NCI-H1092 treated with DMSO at 0.1 percent for 48 hours (cell line): Measurements from ENCODE around the gene LRRC7.
A peak's percentile ranks its signal among the peaks of the same experiment; 100 is the strongest.

ENCODE experiments used
- DNase-seq: peaks from one replicate; lab custom pipeline; 2025; lab: John Stamatoyannopoulos, UW

LRRC7 gene

GRCh38 chr1:69776555-69776954 lies 208.8 kb downstream of the LRRC7 start:
- no peak for DNase-seq

- peak; percentile 3 for DNase-seq
Measured at GRCh38 chr1:69777423-69777822, 209.7 kb downstream of the LRRC7 start.

GRCh38 chr1:69777971-69778370 lies 210.2 kb downstream of the LRRC7 start:
- no peak for DNase-seq

- DNase-seq, result no peak
Measured at GRCh38 chr1:69787151-69787550, 219.4 kb downstream of the LRRC7 start.

- DNase-seq, result no peak
Measured at GRCh38 chr1:69791311-69791710, 223.6 kb downstream of the LRRC7 start.

- DNase-seq, result no peak
Measured at GRCh38 chr1:69794831-69795230, 227.1 kb downstream of the LRRC7 start.

- DNase-seq, result no peak
Measured at GRCh38 chr1:69814926-69815325, 247.2 kb downstream of the LRRC7 start.

GRCh38 chr1:69824932-69825331 lies 257.2 kb downstream of the LRRC7 start:
- DNase-seq, result peak; percentile 9

GRCh38 chr1:69827732-69828131 lies 260.0 kb downstream of the LRRC7 start:
- no peak for DNase-seq

GRCh38 chr1:69833536-69833935 lies 265.8 kb downstream of the LRRC7 start:
- DNase-seq, result no peak

GRCh38 chr1:69834336-69834735 lies 266.6 kb downstream of the LRRC7 start:
- no peak for DNase-seq

- no peak for DNase-seq
Measured at GRCh38 chr1:69835955-69836354, 268.2 kb downstream of the LRRC7 start.

GRCh38 chr1:69836971-69837636 lies 269.4 kb downstream of the LRRC7 start:
- no peak for DNase-seq

GRCh38 chr1:69842326-69842725 lies 274.6 kb downstream of the LRRC7 start:
- no peak for DNase-seq

- DNase-seq, result no peak
Measured at GRCh38 chr1:69845655-69846054, 277.9 kb downstream of the LRRC7 start.

- DNase-seq, result peak; percentile 9
Measured at GRCh38 chr1:69846267-69846666, 278.5 kb downstream of the LRRC7 start.

- no peak for DNase-seq
Measured at GRCh38 chr1:69847670-69848069, 279.9 kb downstream of the LRRC7 start.

- DNase-seq, result no peak
Measured at GRCh38 chr1:69852151-69852550, 284.4 kb downstream of the LRRC7 start.

GRCh38 chr1:69852706-69853105 lies 285.0 kb downstream of the LRRC7 start:
- DNase-seq, result no peak

GRCh38 chr1:69858534-69858933 lies 290.8 kb downstream of the LRRC7 start:
- DNase-seq, result no peak

GRCh38 chr1:69861641-69862040 lies 293.9 kb downstream of the LRRC7 start:
- DNase-seq, result no peak

GRCh38 chr1:69862906-69863305 lies 295.2 kb downstream of the LRRC7 start:
- DNase-seq, result no peak

- no peak for DNase-seq
Measured at GRCh38 chr1:69863704-69864103, 296.0 kb downstream of the LRRC7 start.

GRCh38 chr1:69871412-69871811 lies 303.7 kb downstream of the LRRC7 start:
- DNase-seq, result no peak
